ENCODE results near the gene PCDHB2.
"Not testable (repeated sequence)": the region's sequence is repeated elsewhere in the genome, so short reads cannot be mapped to it uniquely, and the experiment has no call there.

DNA sequence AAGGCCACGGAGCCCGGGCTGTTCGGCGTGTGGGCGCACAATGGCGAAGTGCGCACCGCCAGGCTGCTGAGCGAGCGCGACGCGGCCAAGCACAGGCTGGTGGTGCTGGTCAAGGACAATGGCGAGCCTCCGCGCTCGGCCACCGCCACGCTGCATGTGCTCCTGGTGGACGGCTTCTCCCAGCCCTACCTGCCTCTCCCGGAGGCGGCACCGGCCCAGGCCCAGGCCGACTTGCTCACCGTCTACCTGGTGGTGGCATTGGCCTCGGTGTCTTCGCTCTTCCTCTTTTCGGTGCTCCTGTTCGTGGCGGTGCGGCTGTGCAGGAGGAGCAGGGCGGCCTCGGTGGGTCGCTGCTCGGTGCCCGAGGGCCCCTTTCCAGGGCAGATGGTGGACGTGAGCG is 8.1 kb downstream of the PCDHB2 start:
- TF ChIP-seq, protein P1, sequence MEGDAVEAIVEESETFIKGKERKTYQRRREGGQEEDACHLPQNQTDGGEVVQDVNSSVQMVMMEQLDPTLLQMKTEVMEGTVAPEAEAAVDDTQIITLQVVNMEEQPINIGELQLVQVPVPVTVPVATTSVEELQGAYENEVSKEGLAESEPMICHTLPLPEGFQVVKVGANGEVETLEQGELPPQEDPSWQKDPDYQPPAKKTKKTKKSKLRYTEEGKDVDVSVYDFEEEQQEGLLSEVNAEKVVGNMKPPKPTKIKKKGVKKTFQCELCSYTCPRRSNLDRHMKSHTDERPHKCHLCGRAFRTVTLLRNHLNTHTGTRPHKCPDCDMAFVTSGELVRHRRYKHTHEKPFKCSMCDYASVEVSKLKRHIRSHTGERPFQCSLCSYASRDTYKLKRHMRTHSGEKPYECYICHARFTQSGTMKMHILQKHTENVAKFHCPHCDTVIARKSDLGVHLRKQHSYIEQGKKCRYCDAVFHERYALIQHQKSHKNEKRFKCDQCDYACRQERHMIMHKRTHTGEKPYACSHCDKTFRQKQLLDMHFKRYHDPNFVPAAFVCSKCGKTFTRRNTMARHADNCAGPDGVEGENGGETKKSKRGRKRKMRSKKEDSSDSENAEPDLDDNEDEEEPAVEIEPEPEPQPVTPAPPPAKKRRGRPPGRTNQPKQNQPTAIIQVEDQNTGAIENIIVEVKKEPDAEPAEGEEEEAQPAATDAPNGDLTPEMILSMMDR (IDR thresholded peaks at IDR 0.05), result not testable (repeated sequence)
- not testable (repeated sequence) for TF ChIP-seq POLR2AphosphoS5, POLR2A, EP300 (IDR thresholded peaks at IDR 0.05)
